NCI-H128 (cell line): ENCODE results near the gene ELOVL7.
"Not testable (repeated sequence)": the region's sequence is repeated elsewhere in the genome, so short reads cannot be mapped to it uniquely, and the experiment has no call there.

ENCODE experiments used
- DNase-seq: peaks from one replicate; lab custom pipeline; 2025; ENCODE audit not compliant: unreplicated experiment; lab: John Stamatoyannopoulos, UW

The ELOVL7 gene

DNA sequence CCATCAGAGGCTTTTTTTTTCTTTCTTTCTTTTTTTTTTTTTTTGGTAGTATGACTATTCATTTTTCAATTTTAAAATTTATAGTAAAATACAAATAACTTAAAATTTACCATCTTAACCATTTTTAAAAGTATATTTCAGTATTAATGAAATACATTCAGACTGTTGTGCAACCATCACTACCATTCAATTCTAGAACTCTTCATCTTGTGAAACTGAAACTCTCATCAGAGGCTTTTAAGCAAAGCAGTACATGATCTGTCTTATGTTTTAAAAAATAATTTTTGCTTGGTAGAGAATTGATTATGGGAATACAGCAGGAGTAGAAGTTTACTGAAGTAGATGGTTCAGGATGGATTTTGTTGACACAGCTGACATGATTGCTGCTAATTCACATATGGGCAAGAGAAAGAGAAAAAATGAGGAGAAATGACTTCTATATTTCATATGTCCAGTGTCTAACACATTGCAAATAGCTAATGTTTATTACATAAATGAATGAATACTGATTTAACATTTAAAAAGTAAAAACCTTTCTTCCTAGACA, 13.4 kb downstream of the ELOVL7 start:
- no peak for DNase-seq

DNA sequence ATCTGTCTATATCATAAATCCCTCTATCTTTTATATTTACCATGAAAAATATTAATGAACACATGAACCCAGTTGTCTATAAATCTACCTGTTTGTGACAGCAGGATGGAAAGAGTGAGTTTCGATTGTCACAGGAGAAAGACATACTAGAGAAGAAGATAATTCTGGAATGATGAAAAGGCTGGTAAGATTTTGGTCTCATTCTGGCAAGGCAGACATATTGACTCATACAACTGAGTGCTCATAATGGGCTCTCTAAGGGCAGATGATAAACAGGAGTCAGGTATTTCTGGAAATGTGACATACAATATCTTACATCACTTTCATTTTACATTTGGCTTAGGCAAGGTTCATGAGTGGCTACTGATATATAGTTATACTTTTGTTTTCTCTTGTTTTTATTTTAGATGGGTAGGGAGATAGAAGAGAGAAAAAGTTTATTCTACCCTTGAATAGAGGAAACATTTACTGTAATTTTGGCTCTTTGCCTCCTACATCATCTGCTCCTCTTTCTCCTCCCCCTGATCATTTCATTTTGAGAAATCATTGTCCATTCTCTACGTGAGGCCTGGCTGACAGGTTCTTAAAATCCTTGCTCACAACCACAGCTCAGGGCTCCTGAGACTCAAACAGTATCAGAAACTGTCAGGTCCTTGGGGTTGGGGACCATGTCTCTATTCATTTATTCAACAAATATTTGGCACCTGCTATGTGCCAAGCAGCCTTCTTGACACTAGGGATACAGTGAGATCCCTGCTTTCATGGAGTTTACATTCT, 14.4 kb downstream of the ELOVL7 start:
- DNase-seq, result no peak

DNA sequence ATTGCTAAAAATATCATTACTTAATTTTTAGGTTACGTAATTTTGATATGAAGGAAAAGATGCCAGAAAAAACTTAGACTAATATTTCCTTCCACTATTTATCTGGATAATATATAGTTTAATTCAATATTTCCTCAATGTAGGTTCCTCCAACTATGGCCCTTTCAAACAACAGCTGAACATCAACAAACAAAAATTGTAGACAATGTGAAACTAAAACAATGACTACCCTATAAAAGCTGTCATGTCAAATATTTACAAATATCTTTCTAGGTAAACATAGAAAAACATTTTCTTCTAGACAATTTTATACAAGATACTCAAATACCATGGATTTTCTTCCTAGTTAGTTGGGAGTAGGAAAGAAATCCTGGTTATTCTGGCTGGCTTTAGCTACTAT, 16.9 kb downstream of the ELOVL7 start:
- no peak for DNase-seq

DNA sequence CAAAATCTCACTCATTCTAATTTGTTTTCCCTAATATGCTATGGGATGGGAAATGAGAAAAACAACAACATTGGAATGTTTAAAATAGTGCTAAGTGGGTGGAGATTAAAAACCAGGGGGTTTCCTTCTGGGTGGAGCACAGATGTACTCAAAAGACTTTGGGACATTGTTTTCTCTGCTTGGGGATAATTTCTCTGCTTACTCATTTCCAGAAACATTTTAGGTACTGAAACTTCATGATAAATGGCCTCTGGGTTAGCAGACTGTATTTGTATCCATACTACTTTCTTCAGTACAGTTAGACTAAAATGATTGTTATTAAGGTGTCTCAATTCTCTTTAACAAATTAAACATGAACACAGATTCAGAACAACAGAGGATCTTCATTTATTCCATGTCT, 17.4 kb downstream of the ELOVL7 start:
- DNase-seq, result no peak

DNA sequence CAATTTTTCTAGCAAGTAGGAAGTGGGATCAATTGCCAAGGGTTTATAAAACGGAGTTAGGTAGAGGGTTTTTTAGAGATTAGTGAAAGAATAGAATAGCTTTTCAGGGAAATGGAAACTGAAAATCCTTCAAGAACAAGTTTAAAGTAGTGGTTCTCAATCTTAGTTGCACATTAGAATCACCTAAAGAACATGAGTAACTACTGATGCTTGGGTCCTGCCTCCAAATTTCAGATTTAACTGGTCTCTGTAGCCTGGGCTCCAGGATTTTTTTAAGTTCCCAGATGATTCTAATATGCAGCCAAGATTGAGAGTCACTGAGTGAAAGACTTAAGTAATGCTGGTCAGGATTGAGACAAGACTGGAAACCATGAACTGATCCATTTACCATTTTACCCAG, 20.5 kb downstream of the ELOVL7 start:
- no peak for DNase-seq

DNA sequence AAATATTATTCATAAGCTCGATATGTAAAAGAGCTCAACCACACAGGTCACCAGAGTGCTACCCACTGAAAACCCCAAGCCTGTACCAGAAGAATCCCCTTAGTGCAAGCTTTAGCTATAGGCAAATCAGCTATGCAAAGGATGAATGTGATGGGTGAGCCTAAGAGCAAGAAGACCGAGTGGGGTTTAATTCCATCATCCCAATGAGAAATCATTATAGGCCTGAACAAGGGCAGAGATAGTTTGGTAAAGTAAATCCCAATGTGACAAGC, 21.8 kb downstream of the ELOVL7 start:
- no peak for DNase-seq

DNA sequence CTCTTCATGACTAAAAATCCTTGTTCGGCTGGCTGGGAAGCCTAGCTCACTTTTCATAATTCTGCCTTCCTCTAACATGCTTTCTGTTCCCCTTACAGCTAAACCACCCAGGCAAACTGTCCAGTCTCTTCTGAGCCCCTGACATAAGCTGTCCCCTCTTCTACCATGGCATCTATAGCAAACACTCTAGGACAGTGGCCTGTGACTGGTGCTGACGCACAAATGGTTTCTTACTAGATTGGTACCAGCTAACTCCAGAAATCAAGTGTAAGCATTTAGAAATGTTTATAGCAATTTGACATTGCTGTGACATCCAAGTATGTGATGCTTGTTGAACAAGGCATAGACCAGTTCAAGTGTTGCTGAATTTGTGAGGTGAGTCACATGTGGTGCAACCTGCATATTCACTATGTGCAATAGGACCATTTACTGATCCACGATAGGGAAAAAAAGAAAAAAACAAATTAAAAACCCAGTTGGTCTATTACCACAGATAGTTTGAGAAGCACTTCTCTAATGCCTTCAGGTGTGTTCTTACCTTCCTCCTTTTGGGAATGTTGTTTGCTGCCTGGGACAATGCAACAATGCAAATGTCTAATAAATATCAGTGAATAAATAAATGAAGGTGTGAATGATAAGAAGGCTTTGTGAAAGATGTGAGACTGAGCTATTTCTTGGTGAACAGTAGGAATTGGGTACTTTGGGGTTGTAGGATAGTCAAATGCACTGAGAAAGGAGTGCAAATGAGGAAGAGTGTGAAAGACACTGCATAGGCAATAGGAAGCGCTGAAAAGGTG, 22.4 kb downstream of the ELOVL7 start:
- no peak for DNase-seq

DNA sequence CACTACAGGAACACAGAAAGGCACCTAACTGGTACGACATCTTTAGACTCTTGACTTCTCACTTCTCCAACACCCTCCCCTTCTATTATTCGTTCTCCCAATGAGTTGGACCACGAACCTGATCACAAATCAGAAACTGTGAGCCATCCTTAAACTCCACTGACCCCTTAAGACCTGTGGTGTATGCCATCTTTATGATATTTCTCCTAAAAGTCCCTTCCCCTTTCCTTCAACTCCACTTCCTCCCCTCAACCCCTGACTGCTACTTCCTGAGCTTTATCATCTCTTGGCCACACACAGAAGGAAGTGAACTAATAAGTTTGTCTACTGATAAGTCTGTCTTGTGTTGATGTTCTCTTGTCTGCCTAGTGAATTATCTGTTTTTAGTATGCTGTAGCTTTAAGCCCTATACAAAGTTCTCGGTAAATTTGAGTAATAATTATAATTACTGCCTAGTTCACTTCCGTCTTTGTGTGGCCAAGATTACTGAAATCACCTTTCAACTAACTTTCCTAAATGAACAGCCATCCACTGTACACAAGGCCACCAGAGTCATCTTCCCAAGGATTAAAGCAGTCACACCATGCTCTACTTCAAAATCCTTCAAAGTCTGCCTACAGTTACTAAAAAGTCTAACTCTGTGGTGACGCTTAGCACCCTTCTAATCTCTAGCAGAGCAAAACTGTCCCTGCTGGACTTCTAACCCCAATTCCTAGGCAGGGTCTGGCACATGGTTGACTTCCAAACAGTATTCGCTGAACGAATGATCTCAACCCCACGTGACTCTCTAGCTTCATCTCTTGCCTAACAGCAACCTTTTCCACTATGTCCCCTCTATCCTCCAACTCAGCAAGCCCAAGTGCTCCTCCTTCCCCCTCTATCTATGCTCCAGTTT, 23.2 kb downstream of the ELOVL7 start:
- DNase-seq, result no peak

DNA sequence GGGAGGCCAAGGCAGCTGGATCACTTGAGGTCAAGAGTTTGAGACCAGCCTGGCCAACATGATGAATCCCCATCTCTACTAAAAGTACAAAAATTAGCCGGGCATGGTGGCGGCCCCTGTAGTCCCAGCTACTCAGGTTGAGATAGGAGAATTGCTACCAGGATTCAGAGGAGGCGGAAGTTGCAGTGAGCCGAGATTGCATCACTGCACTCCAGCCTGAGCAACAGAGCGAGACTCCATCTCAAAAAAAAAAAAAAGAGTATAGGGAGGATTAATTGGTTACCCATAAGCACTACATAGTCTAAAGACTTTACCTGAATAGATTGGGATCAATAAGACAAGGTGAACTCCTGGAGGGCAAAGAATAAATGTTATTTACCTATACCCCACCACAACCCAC, 27.9 kb downstream of the ELOVL7 start:
- not testable (repeated sequence) for DNase-seq

DNA sequence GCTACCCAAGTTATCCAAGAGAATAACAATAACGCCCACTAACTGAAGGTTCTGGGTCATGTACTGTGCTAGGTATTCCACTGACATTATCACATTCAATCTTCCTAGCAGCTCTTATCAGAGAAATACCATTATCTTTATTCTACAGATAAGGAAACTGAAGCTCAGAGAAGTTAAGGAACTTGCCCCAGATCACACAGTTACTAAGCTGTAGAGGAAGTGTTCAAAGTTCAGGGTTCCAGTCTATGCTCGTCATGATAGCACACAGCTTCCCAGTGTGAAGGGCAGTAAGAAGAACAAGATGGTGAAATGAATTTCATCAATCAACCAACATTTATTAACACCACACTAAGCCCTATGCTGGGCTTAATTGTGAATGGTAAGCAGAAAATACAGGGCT, 29.6 kb downstream of the ELOVL7 start:
- no peak for DNase-seq

DNA sequence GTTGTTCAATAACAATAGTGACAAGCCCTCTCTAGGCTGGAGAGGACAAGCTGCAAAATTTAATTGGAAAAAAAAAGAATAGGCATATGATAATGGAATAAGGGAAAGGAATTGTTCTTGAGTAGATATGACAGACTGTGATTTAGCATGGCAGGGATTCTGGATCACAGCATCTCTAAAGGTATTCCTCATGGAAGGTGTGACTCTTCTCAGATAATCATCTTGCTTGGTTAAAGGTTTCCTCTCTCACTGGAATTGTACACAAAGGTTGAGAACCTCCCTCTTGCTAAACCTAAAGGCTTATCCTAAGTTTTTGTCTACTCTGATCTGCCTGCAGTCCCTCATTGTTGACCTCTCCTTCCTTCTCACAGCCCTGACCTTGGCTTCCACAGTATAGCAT, 31.6 kb downstream of the ELOVL7 start:
- DNase-seq, result no peak

DNA sequence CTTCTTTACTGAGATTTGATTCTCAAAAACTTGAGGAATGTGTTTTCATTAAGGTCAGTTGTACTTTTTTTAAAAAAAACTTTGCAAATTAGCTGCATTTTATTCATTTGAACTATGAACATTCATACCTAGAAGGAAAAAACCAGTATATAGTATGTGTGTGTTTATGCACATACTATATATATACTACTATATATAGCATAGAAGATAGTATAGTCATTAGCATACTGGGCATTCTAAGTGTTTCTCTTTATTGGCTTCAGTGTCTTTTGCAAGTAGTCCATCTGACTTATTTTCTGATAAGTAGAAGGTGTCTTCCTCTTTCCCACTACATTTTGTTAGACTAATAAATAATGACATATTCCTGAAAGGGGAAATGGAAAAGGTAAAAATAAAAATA, 33.0 kb downstream of the ELOVL7 start:
- no peak for DNase-seq

DNA sequence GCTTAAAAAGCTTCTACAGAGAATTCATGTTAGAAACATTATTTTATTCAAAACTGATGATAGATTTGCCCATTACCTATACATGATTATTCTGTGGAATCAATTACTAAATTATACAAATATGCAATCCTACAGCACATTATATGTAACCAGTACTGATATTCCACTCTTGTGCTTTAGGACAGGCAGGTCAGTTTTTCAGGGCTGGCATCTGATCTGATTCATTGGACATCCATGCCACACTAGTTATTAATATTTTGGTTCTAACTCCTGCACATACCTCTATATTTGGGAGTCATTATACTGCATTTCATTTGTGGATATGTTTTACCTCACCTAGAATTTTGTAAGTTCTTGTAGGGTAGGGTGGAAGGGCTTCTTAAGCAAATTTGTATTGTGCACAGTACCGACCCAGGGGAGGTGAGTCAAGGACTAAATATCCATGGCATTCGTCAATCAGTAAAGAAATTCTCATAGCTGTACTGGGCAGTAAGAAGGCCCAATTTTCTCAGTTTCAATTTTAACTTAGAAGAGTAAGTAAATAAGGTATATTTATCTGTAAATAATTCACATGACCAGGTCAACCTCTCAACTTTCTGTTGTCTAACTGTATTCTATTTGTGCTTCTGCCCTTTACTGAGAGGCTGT, 33.5 kb downstream of the ELOVL7 start:
- DNase-seq, result no peak

DNA sequence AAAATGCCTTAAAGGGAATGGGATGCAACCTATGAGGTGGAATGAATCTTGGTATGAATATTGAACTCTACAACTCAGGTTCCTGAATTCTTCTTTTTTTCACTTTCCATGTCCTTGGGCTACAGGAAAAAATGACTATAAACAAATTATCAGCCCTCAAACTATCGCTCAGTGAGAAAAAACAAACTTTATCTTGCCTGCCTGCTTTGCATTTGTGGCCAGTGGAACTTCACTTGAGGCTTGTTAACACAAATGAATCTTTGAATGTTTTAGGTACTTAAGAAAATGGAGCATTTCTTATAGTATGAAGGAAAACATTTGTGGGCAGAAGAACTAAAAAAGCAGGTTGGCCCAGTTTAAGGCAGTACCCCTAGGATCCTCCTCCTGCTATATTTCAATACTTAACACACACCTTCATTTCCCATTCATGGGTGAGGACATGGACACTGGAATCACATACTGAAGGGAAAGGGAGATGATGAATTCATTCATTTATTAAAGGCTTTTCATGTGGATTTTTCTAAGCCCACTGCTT, 34.1 kb downstream of the ELOVL7 start:
- DNase-seq, result no peak

DNA sequence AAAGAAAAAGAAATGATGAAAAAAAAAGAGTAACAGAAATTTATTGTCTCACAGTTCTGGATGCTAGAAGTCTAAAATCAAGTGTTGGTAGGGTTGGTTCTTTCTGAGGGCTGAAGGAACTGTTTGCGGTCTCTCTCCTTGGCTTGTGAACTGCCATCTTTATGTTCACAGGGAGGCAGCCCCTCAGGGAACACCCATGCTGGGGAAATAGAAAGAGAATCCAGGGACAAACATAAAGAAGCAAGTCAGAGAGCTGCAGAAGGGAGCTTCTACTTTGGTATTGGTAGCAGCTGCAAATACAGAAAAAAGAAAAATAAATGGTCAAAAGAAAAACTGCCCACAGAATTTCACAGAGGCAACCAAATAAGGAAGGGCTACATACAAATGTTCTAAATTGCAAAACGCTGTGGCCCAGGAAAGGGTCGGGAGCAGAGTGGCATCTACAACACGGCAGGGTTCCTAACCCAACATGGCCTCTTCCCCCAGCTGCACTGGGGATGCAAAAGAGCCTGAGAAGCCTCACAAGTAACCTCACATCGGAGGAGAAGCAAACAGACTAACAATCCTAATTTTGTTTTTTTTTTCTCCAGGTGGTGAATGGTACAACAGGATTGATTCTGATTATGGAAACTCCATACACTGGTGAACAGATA, 37.4 kb downstream of the ELOVL7 start:
- no peak for DNase-seq

DNA sequence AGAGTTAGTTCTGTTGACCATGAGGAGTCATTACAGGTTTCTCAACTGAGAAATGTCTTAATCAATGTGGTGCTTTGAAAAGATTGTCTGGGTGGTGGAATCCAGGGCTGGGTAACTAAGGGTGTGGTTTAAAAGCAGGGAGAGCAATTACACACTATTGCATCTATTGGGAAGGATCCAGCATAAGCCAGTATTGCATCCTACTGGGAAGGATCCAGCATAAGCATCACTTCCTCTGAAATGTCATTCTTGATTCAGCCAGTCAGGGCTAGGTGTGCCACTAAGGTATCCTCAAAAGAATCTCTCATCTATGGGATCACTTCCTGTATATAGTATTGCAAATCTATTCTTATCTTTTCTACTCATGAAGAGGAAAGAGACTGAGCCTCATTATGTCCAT, 38.6 kb downstream of the ELOVL7 start:
- no peak for DNase-seq

DNA sequence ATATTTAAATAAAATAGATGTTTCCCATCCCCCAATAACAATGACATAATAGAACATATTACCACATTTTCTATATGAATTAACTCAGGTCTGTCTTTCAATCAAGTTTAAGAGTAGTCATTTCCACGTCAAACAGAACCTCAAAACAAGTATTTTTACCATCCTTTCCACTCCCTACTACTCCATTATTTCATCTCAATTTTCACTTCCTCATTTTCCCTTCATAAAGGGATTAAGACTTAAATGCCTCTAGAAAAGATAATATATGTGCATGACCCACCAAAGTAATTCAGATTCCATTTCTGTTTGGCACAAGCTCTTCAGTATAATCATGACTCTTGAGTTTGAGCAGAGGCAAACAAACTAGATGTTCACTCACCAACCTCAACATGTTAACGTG, 40.4 kb downstream of the ELOVL7 start:
- DNase-seq, result no peak

DNA sequence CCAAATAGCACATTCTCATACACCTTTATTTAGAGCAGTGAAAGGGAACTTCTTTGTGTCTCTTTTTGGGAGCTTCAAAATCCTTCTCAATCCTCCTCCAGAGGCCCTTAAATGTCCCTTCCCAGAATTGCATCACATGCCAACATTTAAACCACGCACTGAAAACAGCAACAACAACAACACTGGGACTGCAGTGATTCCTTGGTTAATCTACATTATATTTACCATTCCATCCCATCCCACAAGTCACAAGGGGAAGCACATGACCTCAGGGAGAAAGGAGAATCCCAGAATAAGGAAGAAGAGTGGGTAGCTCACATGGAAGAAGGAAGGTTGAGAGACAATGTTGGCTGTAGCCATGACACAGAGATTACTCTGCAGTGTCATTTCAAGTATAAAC, 41.1 kb downstream of the ELOVL7 start:
- no peak for DNase-seq

DNA sequence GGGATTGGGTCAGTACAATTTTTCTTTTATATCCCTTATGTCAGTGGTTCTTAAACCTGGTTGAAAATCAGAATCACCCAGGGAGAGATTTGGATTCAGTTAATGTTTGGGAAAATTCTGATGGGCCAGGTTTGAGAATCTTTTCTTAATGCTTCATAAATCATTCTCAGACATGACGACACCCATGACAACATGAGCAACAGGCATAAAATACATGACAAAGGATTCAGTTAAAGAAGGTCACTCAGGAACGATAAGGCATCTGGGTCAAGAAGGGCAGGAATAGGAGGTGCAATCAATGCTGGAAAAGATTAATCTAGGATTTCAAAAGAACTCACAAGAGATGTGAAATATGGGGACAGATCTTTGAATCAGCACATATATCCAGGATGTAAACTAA, 41.8 kb downstream of the ELOVL7 start:
- DNase-seq, result no peak

DNA sequence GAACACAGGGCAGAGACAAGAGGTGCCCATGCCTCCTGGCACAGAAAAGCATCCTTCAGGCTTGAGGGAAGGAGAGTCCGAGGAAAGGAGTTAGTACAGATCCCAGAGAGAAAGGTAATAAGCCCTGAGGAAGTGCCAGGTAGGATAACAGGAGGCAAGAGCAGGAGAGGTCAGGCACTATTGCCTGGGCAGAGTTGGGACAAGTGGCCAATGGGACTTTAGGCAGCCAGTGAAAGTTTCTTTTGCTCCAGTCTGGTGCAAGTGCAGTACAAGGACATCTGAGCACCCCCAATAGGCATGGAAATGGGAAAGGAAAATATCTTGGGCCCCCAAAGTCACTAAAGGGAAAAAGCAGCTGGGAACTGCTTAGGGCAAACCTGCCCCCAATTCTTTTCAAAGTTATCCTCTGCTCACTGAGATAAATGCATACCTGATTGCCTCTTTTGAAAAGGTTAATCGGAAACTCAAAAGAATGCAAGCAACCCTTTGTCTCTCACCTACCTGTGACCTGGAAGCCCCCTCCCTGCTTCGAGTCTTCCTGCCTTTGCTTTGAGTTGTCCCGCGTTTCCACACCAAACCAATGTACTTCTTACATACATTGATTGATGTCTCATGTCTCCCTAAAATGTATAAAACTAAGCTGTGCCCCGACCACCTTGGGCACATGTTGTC, 46.5 kb downstream of the ELOVL7 start:
- no peak for DNase-seq
